ENCODE measurements around the gene AAGAB. TPM values are rescaled to one million over a fixed set of nuclear protein-coding genes. Genes with fewer than 3 reads are reported as not detected.
"Not testable (repeated sequence)": the region's sequence is repeated elsewhere in the genome, so short reads cannot be mapped to it uniquely, and the experiment has no call there.

The AAGAB gene
- total RNA-seq, 1 donor from 2014 or later: 50.9 TPM

- TF ChIP-seq CTCF (conservative IDR thresholded peaks at IDR 0.05): no peak
- DNase-seq (ENCODE audit: extremely low spot score, unreplicated experiment): no peak
- Mint-ChIP-seq H3K36me3 (peaks cover 28% of the 10 kb centered on the region), H3K27ac (no peak overlapping the region), H3K9me3 (peaks cover 3% of the 10 kb centered on the region), H3K4me3 (no peak overlapping the region), H3K4me1 (ENCODE audit: unreplicated experiment) (peaks cover 33% of the 10 kb centered on the region), H3K27me3 (no peaks in the 10 kb centered on the region)
Observed at GRCh38 chr15:67156834-67157233, 97.6 kb downstream of the AAGAB start.

GRCh38 chr15:67156426-67156825 is 98.0 kb downstream of the AAGAB start:
- DNase-seq (ENCODE audit: extremely low spot score, unreplicated experiment): no peak
- H3K9me3 Mint-ChIP-seq: peaks cover 3% of the 10 kb centered on the region
- peaks cover 28% of the 10 kb centered on the region for H3K36me3 Mint-ChIP-seq
- no peak overlapping the region for H3K27ac Mint-ChIP-seq
- H3K4me1 Mint-ChIP-seq (ENCODE audit: unreplicated experiment): peaks cover 29% of the 10 kb centered on the region
- H3K27me3 Mint-ChIP-seq: no peaks in the 10 kb centered on the region
- no peak overlapping the region for H3K4me3 Mint-ChIP-seq
- no peak for TF ChIP-seq CTCF (conservative IDR thresholded peaks at IDR 0.05)

GRCh38 chr15:67154249-67154648 is 100.2 kb downstream of the AAGAB start:
- Mint-ChIP-seq H3K36me3 (peaks cover 22% of the 10 kb centered on the region), H3K4me3 (no peak overlapping the region), H3K9me3 (no peaks in the 10 kb centered on the region), H3K27ac (no peak overlapping the region), H3K4me1 (ENCODE audit: unreplicated experiment) (peaks cover 35% of the 10 kb centered on the region), H3K27me3 (no peaks in the 10 kb centered on the region)
- no peak for DNase-seq (ENCODE audit: extremely low spot score, unreplicated experiment)
- no peak for TF ChIP-seq CTCF (conservative IDR thresholded peaks at IDR 0.05)

GRCh38 chr15:67153044-67153443 is 101.4 kb downstream of the AAGAB start:
- H3K27ac Mint-ChIP-seq: peak overlapping the region; percentile 71
- H3K36me3 Mint-ChIP-seq: peaks cover 19% of the 10 kb centered on the region
- H3K4me1 Mint-ChIP-seq (ENCODE audit: unreplicated experiment): peaks cover 44% of the 10 kb centered on the region
- H3K4me3 Mint-ChIP-seq; H3K27me3 Mint-ChIP-seq; H3K9me3 Mint-ChIP-seq; DNase-seq (ENCODE audit: extremely low spot score, unreplicated experiment): not testable (repeated sequence)

GRCh38 chr15:67152429-67152828 is 102.0 kb downstream of the AAGAB start:
- H3K36me3 Mint-ChIP-seq: peaks cover 13% of the 10 kb centered on the region
- peaks cover 43% of the 10 kb centered on the region for H3K4me1 Mint-ChIP-seq (ENCODE audit: unreplicated experiment)
- no peak for DNase-seq (ENCODE audit: extremely low spot score, unreplicated experiment)
- H3K4me3 Mint-ChIP-seq: no peak overlapping the region
- no peaks in the 10 kb centered on the region for H3K9me3 Mint-ChIP-seq
- H3K27me3 Mint-ChIP-seq: no peaks in the 10 kb centered on the region
- peak overlapping the region; percentile 71 for H3K27ac Mint-ChIP-seq
- no peak for TF ChIP-seq CTCF (conservative IDR thresholded peaks at IDR 0.05)

Other genes starting within 250 kb of the AAGAB start
- 52.0 and 59.0 TPM in 2 replicates for gene SMAD3, start 189.1 kb downstream of the AAGAB start, total RNA-seq (ENCODE audit: low replicate concordance)
- 1.00 and 2.0 TPM in 2 replicates for gene IQCH, start 125 bp upstream of the AAGAB start, total RNA-seq (ENCODE audit: low replicate concordance)

Measured in type B pancreatic cell (in vitro differentiated cells).